RWPE2 (cell line): Measurements from ENCODE around the gene AR.

Source experiments
- ATAC-seq: fragments of 200-7000 bp; cut with Tn5 transposase; 3 replicates; pipeline ENCODE4 v1.9.1; 2021; ENCODE audit warnings: low read depth
- DNase-seq: peaks from one replicate; pipeline ENCODE4 v3.0.0-alpha.2; 2020; ENCODE audit warnings: low spot score
- H3K27ac ChIP-seq: fragments of 450-650 bp; 2 replicates; pipeline ENCODE4 v1.5.1; 2017; ENCODE audit warnings: mild to moderate bottlenecking; ENCODE audit not compliant: poor library complexity, severe bottlenecking
- H3K27me3 ChIP-seq: fragments of 250-450 bp; sonication (Bioruptor Pico); 2 replicates; pipeline ENCODE4 v1.5.1; 2021; ENCODE audit warnings: mild to moderate bottlenecking, moderate library complexity; ENCODE audit not compliant: insufficient read depth, poor library complexity, severe bottlenecking
- H3K36me3 ChIP-seq: fragments of 250-450 bp; sonication (Bioruptor Pico); 2 replicates; pipeline ENCODE4 v1.5.1; 2020; ENCODE audit warnings: low read depth, mild to moderate bottlenecking, moderate library complexity
- H3K4me1 ChIP-seq: fragments of 250-450 bp; sonication (Bioruptor Pico); 2 replicates; pipeline ENCODE4 v1.5.1; 2021; ENCODE audit warnings: mild to moderate bottlenecking, moderate library complexity; ENCODE audit not compliant: insufficient read depth, poor library complexity, severe bottlenecking
- H3K4me3 ChIP-seq: fragments of 250-450 bp; sonication (Bioruptor Pico); 2 replicates; pipeline ENCODE4 v1.5.1; 2021; ENCODE audit warnings: mild to moderate bottlenecking, moderate library complexity; ENCODE audit not compliant: severe bottlenecking
- H3K9me3 ChIP-seq: fragments of 250-450 bp; sonication (Bioruptor Pico); 2 replicates; pipeline ENCODE4 v1.5.1; 2021; ENCODE audit warnings: mild to moderate bottlenecking, moderate library complexity; ENCODE audit not compliant: severe bottlenecking
- TF ChIP-seq, protein P1 (sequence below): fragments of 450-650 bp; IDR thresholded peaks from one replicate; pipeline ENCODE4 v1.5.1; 2017; ENCODE audit warnings: mild to moderate bottlenecking, moderate library complexity; ENCODE audit not compliant: poor library complexity, severe bottlenecking

The AR gene, protein sequence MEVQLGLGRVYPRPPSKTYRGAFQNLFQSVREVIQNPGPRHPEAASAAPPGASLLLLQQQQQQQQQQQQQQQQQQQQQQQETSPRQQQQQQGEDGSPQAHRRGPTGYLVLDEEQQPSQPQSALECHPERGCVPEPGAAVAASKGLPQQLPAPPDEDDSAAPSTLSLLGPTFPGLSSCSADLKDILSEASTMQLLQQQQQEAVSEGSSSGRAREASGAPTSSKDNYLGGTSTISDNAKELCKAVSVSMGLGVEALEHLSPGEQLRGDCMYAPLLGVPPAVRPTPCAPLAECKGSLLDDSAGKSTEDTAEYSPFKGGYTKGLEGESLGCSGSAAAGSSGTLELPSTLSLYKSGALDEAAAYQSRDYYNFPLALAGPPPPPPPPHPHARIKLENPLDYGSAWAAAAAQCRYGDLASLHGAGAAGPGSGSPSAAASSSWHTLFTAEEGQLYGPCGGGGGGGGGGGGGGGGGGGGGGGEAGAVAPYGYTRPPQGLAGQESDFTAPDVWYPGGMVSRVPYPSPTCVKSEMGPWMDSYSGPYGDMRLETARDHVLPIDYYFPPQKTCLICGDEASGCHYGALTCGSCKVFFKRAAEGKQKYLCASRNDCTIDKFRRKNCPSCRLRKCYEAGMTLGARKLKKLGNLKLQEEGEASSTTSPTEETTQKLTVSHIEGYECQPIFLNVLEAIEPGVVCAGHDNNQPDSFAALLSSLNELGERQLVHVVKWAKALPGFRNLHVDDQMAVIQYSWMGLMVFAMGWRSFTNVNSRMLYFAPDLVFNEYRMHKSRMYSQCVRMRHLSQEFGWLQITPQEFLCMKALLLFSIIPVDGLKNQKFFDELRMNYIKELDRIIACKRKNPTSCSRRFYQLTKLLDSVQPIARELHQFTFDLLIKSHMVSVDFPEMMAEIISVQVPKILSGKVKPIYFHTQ

DNA sequence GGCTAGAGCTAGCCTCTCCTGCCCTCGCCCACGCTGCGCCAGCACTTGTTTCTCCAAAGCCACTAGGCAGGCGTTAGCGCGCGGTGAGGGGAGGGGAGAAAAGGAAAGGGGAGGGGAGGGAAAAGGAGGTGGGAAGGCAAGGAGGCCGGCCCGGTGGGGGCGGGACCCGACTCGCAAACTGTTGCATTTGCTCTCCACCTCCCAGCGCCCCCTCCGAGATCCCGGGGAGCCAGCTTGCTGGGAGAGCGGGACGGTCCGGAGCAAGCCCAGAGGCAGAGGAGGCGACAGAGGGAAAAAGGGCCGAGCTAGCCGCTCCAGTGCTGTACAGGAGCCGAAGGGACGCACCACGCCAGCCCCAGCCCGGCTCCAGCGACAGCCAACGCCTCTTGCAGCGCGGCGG, at the start of gene AR:
Gene AR (plus strand): TSS at position 204 of the 400 bp plus-strand sequence. CDS start 1,126 bp downstream, outside the sequence.
- Histone ChIP-seq H3K27ac (no peak within 1 kb of the TSS), H3K4me3 (no peak within 1 kb of the TSS), H3K27me3 (peaks cover 35% of the 10 kb centered on the region), H3K9me3 (no peaks in the 10 kb centered on the region), H3K36me3 (no peaks in the 10 kb centered on the region), H3K4me1 (no peaks in the 10 kb centered on the region)
- TF ChIP-seq, protein P1, sequence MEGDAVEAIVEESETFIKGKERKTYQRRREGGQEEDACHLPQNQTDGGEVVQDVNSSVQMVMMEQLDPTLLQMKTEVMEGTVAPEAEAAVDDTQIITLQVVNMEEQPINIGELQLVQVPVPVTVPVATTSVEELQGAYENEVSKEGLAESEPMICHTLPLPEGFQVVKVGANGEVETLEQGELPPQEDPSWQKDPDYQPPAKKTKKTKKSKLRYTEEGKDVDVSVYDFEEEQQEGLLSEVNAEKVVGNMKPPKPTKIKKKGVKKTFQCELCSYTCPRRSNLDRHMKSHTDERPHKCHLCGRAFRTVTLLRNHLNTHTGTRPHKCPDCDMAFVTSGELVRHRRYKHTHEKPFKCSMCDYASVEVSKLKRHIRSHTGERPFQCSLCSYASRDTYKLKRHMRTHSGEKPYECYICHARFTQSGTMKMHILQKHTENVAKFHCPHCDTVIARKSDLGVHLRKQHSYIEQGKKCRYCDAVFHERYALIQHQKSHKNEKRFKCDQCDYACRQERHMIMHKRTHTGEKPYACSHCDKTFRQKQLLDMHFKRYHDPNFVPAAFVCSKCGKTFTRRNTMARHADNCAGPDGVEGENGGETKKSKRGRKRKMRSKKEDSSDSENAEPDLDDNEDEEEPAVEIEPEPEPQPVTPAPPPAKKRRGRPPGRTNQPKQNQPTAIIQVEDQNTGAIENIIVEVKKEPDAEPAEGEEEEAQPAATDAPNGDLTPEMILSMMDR = no peak
- ATAC-seq = peak; percentile 51
- no peak for DNase-seq

DNA sequence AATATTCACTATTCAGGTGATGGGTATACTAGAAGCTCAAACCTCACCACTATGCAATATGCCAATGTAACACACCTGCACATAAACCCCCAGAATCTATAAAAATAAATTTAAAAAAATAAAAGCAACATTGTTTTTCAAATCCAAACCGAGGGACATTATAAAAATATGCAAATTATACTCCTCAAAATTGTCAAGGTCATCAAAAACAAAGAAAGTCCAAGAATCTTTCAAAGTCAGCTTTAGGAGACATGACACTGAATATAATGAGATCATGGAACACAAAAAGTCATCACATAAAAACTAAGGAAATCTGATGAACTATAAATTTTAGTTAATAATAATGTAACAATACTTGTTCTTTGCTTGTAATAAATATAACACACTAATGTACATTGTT, 43.2 kb upstream of the AR start:
- Histone ChIP-seq H3K9me3 (no peaks in the 10 kb centered on the region), H3K36me3 (no peaks in the 10 kb centered on the region), H3K4me3 (no peak overlapping the region), H3K27me3 (no peaks in the 10 kb centered on the region), H3K27ac (no peak overlapping the region), H3K4me1 (no peaks in the 10 kb centered on the region)
- TF ChIP-seq, protein P1 = no peak
- DNase-seq (no peak), ATAC-seq (no peak)

DNA sequence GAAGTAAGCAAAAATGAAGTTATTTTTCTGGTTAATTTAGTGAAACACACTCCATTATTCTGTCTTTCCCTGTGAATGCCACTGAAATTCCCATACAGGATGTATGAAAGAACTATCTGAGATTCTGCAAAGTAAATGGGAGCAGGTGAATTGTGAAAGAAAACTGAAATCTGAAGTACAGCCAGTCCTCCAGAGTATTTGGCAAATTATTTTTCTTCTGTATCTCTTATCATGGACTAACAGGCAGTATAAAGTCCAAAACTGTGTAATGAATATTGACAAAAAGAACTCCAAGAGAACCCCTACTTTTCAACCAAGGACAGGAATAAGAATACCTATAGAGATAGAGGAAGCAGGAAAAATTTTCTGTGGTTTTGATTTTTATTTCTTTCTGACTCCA, 40.8 kb upstream of the AR start:
- no peak overlapping the region for H3K27ac ChIP-seq
- no peaks in the 10 kb centered on the region for H3K4me1 ChIP-seq
- no peaks in the 10 kb centered on the region for H3K36me3 ChIP-seq
- ATAC-seq (no peak), DNase-seq (no peak)
- TF ChIP-seq, protein P1 = no peak
- H3K9me3 ChIP-seq = no peaks in the 10 kb centered on the region
- no peak overlapping the region for H3K4me3 ChIP-seq
- no peaks in the 10 kb centered on the region for H3K27me3 ChIP-seq

DNA sequence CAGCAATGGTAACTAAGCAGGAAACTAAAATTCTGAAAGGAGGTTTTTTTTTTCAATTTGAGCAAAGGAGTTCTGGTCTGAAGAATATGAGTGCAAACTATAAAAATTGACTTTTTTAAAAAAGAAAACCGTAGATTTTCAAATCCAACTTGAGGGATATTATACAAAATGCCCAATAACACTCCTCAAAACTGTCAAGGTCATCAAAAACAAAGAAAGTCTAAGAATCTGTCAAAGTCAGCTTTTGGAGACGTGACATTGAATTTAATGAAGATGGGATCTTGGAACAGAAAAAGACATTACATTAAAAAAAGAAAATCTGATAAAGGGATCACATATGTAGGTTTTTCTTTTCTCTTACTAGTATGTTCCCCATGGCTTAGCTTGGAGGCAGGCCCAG, 40.4 kb upstream of the AR start:
- H3K27me3 ChIP-seq = no peaks in the 10 kb centered on the region
- TF ChIP-seq, protein P1 = no peak
- ATAC-seq (no peak), DNase-seq (no peak)
- H3K4me1 ChIP-seq = no peaks in the 10 kb centered on the region
- no peak overlapping the region for H3K27ac ChIP-seq
- no peaks in the 10 kb centered on the region for H3K36me3 ChIP-seq
- no peak overlapping the region for H3K4me3 ChIP-seq
- no peaks in the 10 kb centered on the region for H3K9me3 ChIP-seq
